ENCODE data around the gene DNAJC11.

GRCh38 chr1:6750490-6750889 is 48.9 kb upstream of the DNAJC11 start:
- TF ChIP-seq CTCF (IDR thresholded peaks at IDR 0.05) = no peak
- no peak for TF ChIP-seq ZNF317 (CRISPR knock-in tag; IDR thresholded peaks at IDR 0.05; ENCODE audit: borderline replicate concordance, low read depth)
- no peak for TF ChIP-seq SMAD3 (CRISPR knock-in tag; IDR thresholded peaks at IDR 0.05; ENCODE audit: borderline replicate concordance)
- no peak for TF ChIP-seq ZNF416 (CRISPR knock-in tag; IDR thresholded peaks at IDR 0.05)
- TF ChIP-seq MYBL2 (CRISPR knock-in tag; IDR thresholded peaks at IDR 0.05) = no peak
- TF ChIP-seq FOXP1 (CRISPR knock-in tag; IDR thresholded peaks at IDR 0.05; ENCODE audit: borderline replicate concordance) = no peak
- TF ChIP-seq KAT7 (CRISPR knock-in tag; IDR thresholded peaks at IDR 0.05; ENCODE audit: borderline replicate concordance) = no peak
- TF ChIP-seq ATF1 (CRISPR knock-in tag; IDR thresholded peaks at IDR 0.05) = no peak
- no peak for TF ChIP-seq SP1 (CRISPR knock-in tag; conservative IDR thresholded peaks at IDR 0.05)
- no peak for TF ChIP-seq NFE2L1 (CRISPR knock-in tag; IDR thresholded peaks at IDR 0.05)
- no peak for TF ChIP-seq MAX (CRISPR knock-in tag; IDR thresholded peaks at IDR 0.05)

Data from WTC11 (cell line).